Left cardiac atrium (tissue), 4 donors: Measurements from ENCODE around the gene CLNK. TPM values are rescaled to one million over a fixed set of nuclear protein-coding genes. Genes with fewer than 3 reads are reported as not detected.

Experiments used
- ATAC-seq, 2 donors: fragments of 200-7000 bp; cut with Tn5 transposase; one replicate each; pipeline ENCODE4 v1.9.1; 2020; ENCODE audit warnings: mild to moderate bottlenecking in 2 of 2, moderate library complexity in 2 of 2
- DNase-seq: peaks from one replicate; pipeline ENCODE4 v3.0.0-alpha.2; 2020
- intact Hi-C, 2 donors: fragments of 100-400 bp; cut with DNase I; formaldehyde crosslinking; loops; one replicate each; pipeline versions ENCODE4 v1.14.1 to v1.15.1; 2022 to 2023
- total RNA-seq, 2 donors: library from RNA; stranded (reverse); fragmentation: NEBNext Ultra II Directional; extraction: Animal tissue kit (Norgen Biotek cat#: 25700); gene quantifications; one replicate each; pipeline ENCODE4 v1.2.1, GENCODE V29; 2021
- donor health status: DM: no; HTN: yes; CAD: no.
- donor health status: DM: no; HTN: yes; CAD: no; lungs with severe emphysema.
- donor health status: DM: yes; HTN: yes; CAD: no.
- donor health status: Dilated cardiomyopathy.

The CLNK gene
- total RNA-seq, 2 donors from 2014 or later: not detected

- no peak for DNase-seq
- intact Hi-C loops: no loop called here
Observed at GRCh38 chr4:10454121-10454520, 230.4 kb downstream of the CLNK start.

GRCh38 chr4:10448991-10449390 is 235.6 kb downstream of the CLNK start:
- intact Hi-C loops: no loop called here
- ATAC-seq: no peak
- DNase-seq: no peak

More at GRCh38 chr4:10454121-10454520, 230.4 kb downstream of the CLNK start:
- ATAC-seq: no peak

- intact Hi-C loops: no loop called here
Observed at GRCh38 chr4:10442976-10443375, 241.6 kb downstream of the CLNK start.

GRCh38 chr4:10441512-10441911 is 243.1 kb downstream of the CLNK start:
- intact Hi-C loops: no loop called here
- DNase-seq: no peak

More at GRCh38 chr4:10442976-10443375, 241.6 kb downstream of the CLNK start:
- DNase-seq: no peak
- ATAC-seq: no peak

GRCh38 chr4:10438924-10439323 is 245.6 kb downstream of the CLNK start:
- intact Hi-C loops: no loop called here

More at GRCh38 chr4:10441512-10441911, 243.1 kb downstream of the CLNK start:
- no peak for ATAC-seq

GRCh38 chr4:10437735-10438134 is 246.8 kb downstream of the CLNK start:
- intact Hi-C loops: no loop called here
- DNase-seq: no peak
- ATAC-seq: no peak

More at GRCh38 chr4:10438924-10439323, 245.6 kb downstream of the CLNK start:
- DNase-seq: no peak
- no peak for ATAC-seq

Other genes starting within 250 kb of the CLNK start
- gene ZNF518B, start 227.3 kb downstream of the CLNK start, total RNA-seq: 10 to 100 TPM; 24.2 to 29.7 TPM